HCT116 (cell line): ENCODE data around the gene GALE. TPM values are rescaled to one million over a fixed set of nuclear protein-coding genes. Genes with fewer than 3 reads are reported as not detected.

Experiments used
- ATAC-seq: fragments of 200-7000 bp; cut with Tn5 transposase; 2 replicates; pipeline ENCODE4 v1.9.1; 2020; ENCODE audit warnings: mild to moderate bottlenecking, moderate library complexity
- BruUV-seq: library from RNA; stranded (reverse); fragments of 400-500 nt; replicated peaks from 2 replicates; lab custom pipeline; 2021; lab: Mats Ljungman, UMichigan
- CTCF ChIA-PET: fragments of 300-600 bp; sonication (Branson Sonifier 250); formaldehyde crosslinking; loops from one replicate; lab custom pipeline; 2021; ENCODE audit warnings: antibody characterized with exemption; lab: Charles Lee
- POLR2A ChIA-PET: fragments of 300-600, 350-600 bp; sonication (Branson Sonifier 250); formaldehyde crosslinking; loops from one replicate; lab custom pipeline; 2021; ENCODE audit warnings: antibody characterized with exemption; lab: Charles Lee
- RAD21 ChIA-PET, 2 experiments: fragments of 300-600 bp; sonication (Branson Sonifier 250); formaldehyde crosslinking; loops; one replicate each; lab custom pipeline; 2023; ENCODE audit warnings: low total read pairs in 2 of 2; ENCODE audit not compliant: uncharacterized antibody in 2 of 2, unreplicated experiment in 2 of 2, low non-redundant PET in 1 of 2; lab: Charles Lee
- DNase-seq: peaks from one replicate; pipeline ENCODE4 v3.0.0-alpha.2; 2010; ENCODE audit warnings: low read depth, low spot score
- H2AFZ ChIP-seq: fragments of 200-600 bp; shearing (Covaris generic), sonication (generic); 2 replicates; pipeline ENCODE4 v1.6.1; 2017; ENCODE audit warnings: low read depth, mixed run types, mixed read lengths, antibody characterized with exemption, low read length; ENCODE audit not compliant: poor library complexity, severe bottlenecking
- H3K27ac ChIP-seq: 2 replicates; pipeline ENCODE4 v1.5.1; 2012; ENCODE audit warnings: low read depth, low read length
- H3K27me3 ChIP-seq: fragments of 200-600 bp; sonication (generic); 2 replicates; pipeline ENCODE4 v1.6.1; 2016; ENCODE audit warnings: mixed run types, low read length, mixed read lengths; ENCODE audit not compliant: insufficient read depth
- H3K36me3 ChIP-seq, 2 experiments: fragments of 200-500 bp in 1 of 2; fragments of 200-600 bp in 1 of 2; sonication (Bioruptor generic) in 1 of 2; sonication (generic) in 1 of 2; 2 replicates each; pipeline versions ENCODE4 v1.5.1 to v1.6.1; 2014 to 2016; ENCODE audit warnings: low read length in 2 of 2, inconsistent platforms in 1 of 2, mixed read lengths in 1 of 2, mixed run types in 1 of 2; ENCODE audit not compliant: insufficient read depth in 2 of 2, control insufficient read depth in 1 of 2
- H3K4me1 ChIP-seq, 2 experiments: fragments of 200-600 bp in 1 of 2; sonication (generic) in 1 of 2; 2 replicates each; pipeline versions ENCODE4 v1.5.1 to v1.6.1; 2012 to 2017; ENCODE audit warnings: low read length in 2 of 2, inconsistent platforms in 1 of 2, mild to moderate bottlenecking in 1 of 2, mixed read lengths in 1 of 2, mixed run types in 1 of 2, moderate library complexity in 1 of 2; ENCODE audit not compliant: insufficient read depth in 2 of 2, control insufficient read depth in 1 of 2
- H3K4me2 ChIP-seq: fragments of 200-600 bp; sonication (generic); 2 replicates; pipeline ENCODE4 v1.6.1; 2017; ENCODE audit warnings: mixed run types, low read length, mixed read lengths
- H3K4me3 ChIP-seq, 2 experiments: fragments of 200-600 bp in 1 of 2; sonication (generic) in 1 of 2; replicated peaks in 1 of 2; 2 replicates each; pipeline ENCODE4 v1.5.1; 2011 to 2016; ENCODE audit warnings: low read length in 2 of 2, control low read depth in 1 of 2, low read depth in 1 of 2, mild to moderate bottlenecking in 1 of 2, mixed read lengths in 1 of 2, mixed run types in 1 of 2
- H3K79me2 ChIP-seq: fragments of 200-600 bp; sonication (generic); 2 replicates; pipeline ENCODE4 v1.6.1; 2017; ENCODE audit warnings: mild to moderate bottlenecking, mixed run types, low read length, moderate library complexity, mixed read lengths; ENCODE audit not compliant: insufficient read depth
- H3K9ac ChIP-seq: fragments of 200-600 bp; sonication (generic); 2 replicates; pipeline ENCODE4 v1.6.1; 2016; ENCODE audit warnings: low read length, mixed read lengths
- H3K9me2 ChIP-seq: fragments of 200-600 bp; sonication (generic), shearing (Covaris generic); 2 replicates; pipeline ENCODE4 v1.6.1; 2017; ENCODE audit warnings: mixed run types, mild to moderate bottlenecking, moderate library complexity; ENCODE audit not compliant: insufficient read depth
- H3K9me3 ChIP-seq, 2 experiments: fragments of 200-500 bp in 1 of 2; fragments of 200-600 bp in 1 of 2; sonication (Bioruptor generic) in 1 of 2; sonication (generic) in 1 of 2; 2 replicates each; pipeline ENCODE4 v1.6.1; 2014 to 2017; ENCODE audit warnings: low read length in 2 of 2, mixed read lengths in 2 of 2, inconsistent platforms in 1 of 2, low read depth in 1 of 2, mild to moderate bottlenecking in 1 of 2, mixed run types in 1 of 2, moderate library complexity in 1 of 2; ENCODE audit not compliant: control insufficient read depth in 1 of 2, insufficient read depth in 1 of 2
- H4K20me1 ChIP-seq: fragments of 200-600 bp; sonication (generic), shearing (Covaris generic); 2 replicates; pipeline ENCODE4 v1.6.1; 2017; ENCODE audit warnings: mixed run types, mild to moderate bottlenecking, moderate library complexity; ENCODE audit not compliant: insufficient read depth
- FOSL1 ChIP-seq: IDR thresholded peaks from 2 replicates; pipeline ENCODE4 v1.6.1; 2012; ENCODE audit warnings: low read depth
- MAX ChIP-seq: IDR thresholded peaks from 2 replicates; pipeline ENCODE4 v1.6.1; 2012
- POLR2A ChIP-seq: IDR thresholded peaks from 2 replicates; pipeline ENCODE4 v1.7.0; 2011; ENCODE audit warnings: borderline replicate concordance; ENCODE audit not compliant: insufficient read depth, insufficient read length; ENCODE audit errors: extremely low read depth
- POLR2AphosphoS5 ChIP-seq: IDR thresholded peaks from 2 replicates; pipeline ENCODE4 v1.6.1; 2011; ENCODE audit warnings: mild to moderate bottlenecking, low read depth, low read length, moderate library complexity
- SIN3A ChIP-seq: IDR thresholded peaks from 2 replicates; pipeline ENCODE4 v1.6.1; 2012; ENCODE audit warnings: low read depth
- SRF ChIP-seq: IDR thresholded peaks from 2 replicates; pipeline ENCODE4 v1.6.1; 2012; ENCODE audit warnings: low read depth
- TCF7L2 ChIP-seq: IDR thresholded peaks from 2 replicates; pipeline ENCODE4 v1.7.0; 2011; ENCODE audit warnings: borderline replicate concordance, inconsistent platforms; ENCODE audit not compliant: insufficient read depth, insufficient read length; ENCODE audit errors: extremely low read depth
- YY1 ChIP-seq: IDR thresholded peaks from 2 replicates; pipeline ENCODE4 v1.6.1; 2011; ENCODE audit warnings: low read length, low read depth, moderate library complexity, mild to moderate bottlenecking; ENCODE audit not compliant: insufficient replicate concordance; ENCODE audit errors: extremely low read depth
- ZFX ChIP-seq: fragments of 450-650 bp; IDR thresholded peaks from 2 replicates; pipeline ENCODE4 v1.6.1; 2017
- ZNF274 ChIP-seq: fragments of 200-500 bp; sonication (Bioruptor generic); IDR thresholded peaks from 2 replicates; pipeline ENCODE4 v1.6.1; 2014; ENCODE audit warnings: mild to moderate bottlenecking, low read depth, low read length, inconsistent platforms
- intact Hi-C: fragments of 100-400 bp; cut with micrococcal nuclease; formaldehyde crosslinking; loops from 2 replicates; pipeline ENCODE4 v1.10.0; 2022
- total RNA-seq: library from RNA; stranded (reverse); gene quantifications from one replicate; pipeline ENCODE4 v1.2.1, GENCODE V29; 2021; ENCODE audit not compliant: unreplicated experiment

GALE gene
- total RNA-seq, 1 experiment from 2014 or later = 114 TPM

DNA sequence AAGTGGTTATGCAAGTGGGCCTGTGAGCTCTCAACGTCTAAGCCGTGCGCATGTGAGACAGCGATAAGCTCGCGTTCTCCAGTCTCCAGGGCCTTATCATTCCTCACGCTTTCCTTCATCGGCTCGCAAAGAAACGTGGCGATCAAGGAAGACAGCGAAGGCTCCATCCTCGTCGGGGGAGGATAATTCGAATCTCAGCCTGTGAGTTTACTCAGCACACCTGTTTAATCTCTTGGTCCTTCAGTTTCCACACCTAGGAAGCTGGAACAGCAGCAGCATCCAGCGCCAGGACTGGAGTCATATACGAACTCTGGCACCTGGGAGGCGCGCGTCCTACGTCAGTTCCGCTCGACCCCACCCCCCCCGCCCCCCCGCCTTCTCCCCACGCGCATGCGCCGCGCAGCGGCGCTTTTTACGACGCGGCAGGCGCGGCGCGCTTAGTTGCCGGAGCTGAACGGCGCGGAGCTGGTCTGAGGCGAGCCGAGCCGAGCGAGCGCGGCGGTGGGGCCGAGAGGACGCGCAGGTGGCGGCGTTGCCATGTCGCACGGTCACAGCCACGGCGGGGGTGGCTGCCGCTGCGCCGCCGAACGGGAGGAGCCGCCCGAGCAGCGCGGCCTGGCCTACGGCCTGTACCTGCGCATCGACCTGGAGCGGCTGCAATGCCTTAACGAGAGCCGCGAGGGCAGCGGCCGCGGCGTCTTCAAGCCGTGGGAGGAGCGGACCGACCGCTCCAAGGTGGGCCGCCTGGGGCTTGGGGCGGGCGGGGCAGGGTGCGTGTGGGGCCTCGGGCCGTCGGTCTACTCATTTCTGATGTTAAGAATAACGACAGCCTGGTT, 22.4 kb downstream of the GALE start, which contains the start of gene PITHD1:
PITHD1 (plus strand) TSS at position 440 of the 836 bp plus-strand sequence; CDS start at position 538, 98 bp downstream.
- H2AFZ ChIP-seq = no peak within 1 kb of the TSS
- peak within 1 kb of the TSS; percentile 75 for H3K27ac ChIP-seq
- intact Hi-C loops = loop anchor here (1.0 kb wide), 1 partner anchor 22 kb away; the partner anchor contains the start of gene GALE
- ChIA-PET RAD21 (interaction anchor here (0.6 to 0.7 kb wide), 2 partner anchors 29 kb away, joined by 3 read pairs; no protein-coding TSS in a partner anchor), CTCF (interaction anchor here (0.6 to 2.9 kb wide), 5 partner anchors 12 to 138 kb away, joined by 3 to 9 read pairs (median 3); no protein-coding TSS in a partner anchor), POLR2A (interaction anchor here (0.6 to 3.5 kb wide), 10 partner anchors 11 to 183 kb away, joined by 3 to 30 read pairs (median 3); partner anchors contain the start of genes LYPLA2 and RPL11)
- peak within 1 kb of the TSS; percentile 90 for H3K9ac ChIP-seq
- no TSS peak for BruUV-seq
- no peaks in the 10 kb centered on the region for H3K27me3 ChIP-seq
- H3K4me3 ChIP-seq = peak within 1 kb of the TSS; percentile 98 to 99
- DNase-seq = peak; percentile 76
- peaks cover 72% of the 10 kb centered on the region for H3K79me2 ChIP-seq
- peak; percentile 84 for ATAC-seq
- TF ChIP-seq POLR2A (peak; percentile 64), TCF7L2 (peak; percentile 41), ZNF274 (no peak), POLR2AphosphoS5 (peak; percentile 96), ZFX (peak; percentile 96), FOSL1 (no peak), MAX (peak; percentile 57; the same call in 1 of the 2 replicates), SRF (0 out of 2 replicates have a peak, but pooled peaks have one; percentile 46), YY1 (peak; percentile 37), SIN3A (peak; percentile 92)
- peaks cover 7 to 14% of the 10 kb centered on the region in 2 experiments; a peak in 3 of 4 replicates for H3K36me3 ChIP-seq
- H3K9me2 ChIP-seq = no peaks in the 10 kb centered on the region
- H4K20me1 ChIP-seq = peaks cover 11% of the 10 kb centered on the region; the same call in 1 of the 2 replicates
- H3K4me2 ChIP-seq = peak within 1 kb of the TSS; percentile 84
- H3K4me1 ChIP-seq = peaks cover 18 to 21% of the 10 kb centered on the region in 2 experiments
- H3K9me3 ChIP-seq = no peaks in the 10 kb centered on the region
